ENCODE measurements around the gene ARL1. TPM values are rescaled to one million over a fixed set of nuclear protein-coding genes. Genes with fewer than 3 reads are reported as not detected.
"Not testable (repeated sequence)": the region's sequence is repeated elsewhere in the genome, so short reads cannot be mapped to it uniquely, and the experiment has no call there.

The ARL1 gene
- 68.5 TPM for total RNA-seq

DNA sequence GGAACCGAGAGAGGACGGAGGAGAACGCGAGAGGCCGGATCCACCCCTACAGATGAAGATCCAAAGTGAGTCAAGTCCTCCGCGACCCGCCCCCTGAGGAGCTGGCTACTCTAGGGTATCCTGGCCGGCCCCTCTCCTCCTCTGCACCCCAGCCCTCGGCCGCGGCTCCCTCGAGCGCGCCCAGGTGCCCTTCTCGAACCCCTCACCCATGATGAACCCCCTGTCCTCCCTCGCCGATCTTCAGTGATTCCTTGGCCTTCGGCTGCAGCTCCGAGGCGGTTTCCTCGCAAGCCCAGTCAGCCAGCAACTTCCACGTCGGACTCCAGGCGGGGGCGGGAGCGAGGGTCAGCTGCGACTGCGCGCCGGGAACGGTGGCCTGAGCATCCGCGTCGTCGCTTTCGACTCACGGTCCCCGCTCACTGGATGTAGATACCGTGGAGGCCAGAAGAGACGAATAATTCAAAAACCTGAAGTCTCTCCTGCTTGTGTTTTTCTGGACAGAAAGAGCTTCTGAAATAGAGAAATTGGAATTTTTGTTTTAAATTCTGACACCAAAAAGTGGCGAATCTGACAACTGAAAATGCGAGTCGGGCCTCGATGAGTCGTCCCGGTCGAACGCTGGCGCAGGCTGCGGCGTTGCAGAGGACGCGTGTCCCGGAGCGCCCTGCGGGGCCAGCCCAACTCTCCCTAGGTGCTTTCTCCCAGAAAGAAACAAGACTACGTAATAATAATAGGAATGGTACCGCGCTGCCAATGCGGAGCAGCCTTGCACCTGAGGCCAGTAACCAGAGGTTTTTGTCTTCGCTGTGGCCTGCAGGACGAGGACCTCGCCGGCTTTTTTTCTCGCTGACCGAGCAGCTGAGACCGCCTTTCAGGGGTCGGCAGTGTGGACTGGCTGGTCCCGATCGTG, at the start of gene ARL1:
Gene ARL1, minus strand, starts transcription at position 337 of the 910 bp plus-strand sequence. Its CDS starts 127 bp downstream, at position 210.
- DNase-seq = peak; percentile 84

GRCh38 chr12:101455685-101456084, 48.1 kb upstream of the ARL1 start:
- DNase-seq = no peak

GRCh38 chr12:101441461-101442224, 34.1 kb upstream of the ARL1 start:
- DNase-seq = no peak

- DNase-seq = no peak
These were observed 31.7 kb upstream of the ARL1 start for GRCh38 chr12:101439236-101439635.

DNA sequence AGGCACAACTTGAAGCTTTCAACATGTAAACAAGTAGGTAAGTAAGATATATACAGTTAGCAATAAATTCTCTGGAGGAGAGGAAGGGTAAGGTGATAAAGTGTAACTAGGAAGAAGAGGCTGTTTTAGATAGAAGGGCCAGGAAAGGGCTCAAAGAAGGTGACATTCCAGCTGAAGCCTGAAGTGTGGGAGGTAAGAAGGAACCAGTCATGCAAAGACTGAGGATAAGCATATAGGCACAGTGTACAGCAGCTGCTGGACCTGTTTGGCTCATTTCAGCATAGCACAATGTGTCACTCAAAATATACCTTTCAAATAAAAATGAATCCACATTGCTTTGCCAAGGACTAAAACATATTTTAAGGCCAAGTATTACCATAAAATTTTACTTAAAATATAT, 28.6 kb upstream of the ARL1 start:
- DNase-seq = no peak

GRCh38 chr12:101430456-101430855, 22.9 kb upstream of the ARL1 start:
- DNase-seq = no peak

GRCh38 chr12:101424620-101425019, 17.0 kb upstream of the ARL1 start:
- no peak for DNase-seq

GRCh38 chr12:101422066-101422465, 14.5 kb upstream of the ARL1 start:
- DNase-seq = not testable (repeated sequence)

- DNase-seq = no peak
These were observed 7.7 kb upstream of the ARL1 start for GRCh38 chr12:101415228-101415627.

- peak; percentile 41 for DNase-seq
These were observed 7.1 kb upstream of the ARL1 start for GRCh38 chr12:101414533-101415119.

- DNase-seq = not testable (repeated sequence)
These were observed 2.6 kb upstream of the ARL1 start for GRCh38 chr12:101410169-101410568.

GRCh38 chr12:101407049-101407435, 530 bp downstream of the ARL1 start:
- DNase-seq = peak; percentile 23

DNA sequence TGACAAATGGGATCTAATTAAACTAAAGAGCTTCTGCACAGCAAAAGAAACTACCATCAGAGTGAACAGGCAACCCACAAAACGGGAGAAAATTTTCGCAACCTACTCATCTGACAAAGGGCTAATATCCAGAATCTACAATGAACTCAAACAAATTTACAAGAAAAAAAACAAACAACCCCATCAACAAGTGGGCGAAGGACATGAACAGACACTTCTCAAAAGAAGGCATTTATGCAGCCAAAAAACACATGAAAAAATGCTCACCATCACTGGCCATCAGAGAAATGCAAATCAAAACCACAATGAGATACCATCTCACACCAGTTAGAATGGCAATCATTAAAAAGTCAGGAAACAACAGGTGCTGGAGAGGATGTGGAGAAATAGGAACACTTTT, 16.4 kb downstream of the ARL1 start:
- DNase-seq = not testable (repeated sequence)

GRCh38 chr12:101379149-101379548, 28.4 kb downstream of the ARL1 start:
- DNase-seq = no peak

- DNase-seq = no peak
These were observed 32.0 kb downstream of the ARL1 start for GRCh38 chr12:101375573-101375972.

- DNase-seq = no peak
These were observed 35.1 kb downstream of the ARL1 start for GRCh38 chr12:101372431-101372830.

DNA sequence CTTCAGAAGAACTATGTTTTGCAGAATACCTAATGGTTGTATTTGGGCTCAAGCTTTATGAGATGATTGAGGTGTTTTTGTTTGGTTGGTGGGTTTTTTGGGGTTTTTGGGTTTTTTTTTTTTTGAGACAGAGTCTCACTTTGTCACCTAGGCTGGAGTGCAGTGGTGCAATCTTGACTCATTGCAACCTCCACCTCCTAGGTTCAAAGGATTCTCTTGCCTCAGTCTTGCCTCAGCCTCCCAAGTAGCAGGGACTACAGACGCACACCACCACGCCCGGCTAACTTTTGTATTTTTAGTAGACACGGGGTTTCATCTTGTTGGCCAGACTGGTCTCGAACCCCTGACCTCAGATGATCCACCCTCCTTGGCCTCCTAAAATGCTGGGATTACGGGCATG, 39.6 kb downstream of the ARL1 start:
- DNase-seq = no peak

- DNase-seq = no peak
These were observed 46.1 kb downstream of the ARL1 start for GRCh38 chr12:101361455-101361854.

GRCh38 chr12:101356794-101357193, 50.8 kb downstream of the ARL1 start:
- no peak for DNase-seq

DNA sequence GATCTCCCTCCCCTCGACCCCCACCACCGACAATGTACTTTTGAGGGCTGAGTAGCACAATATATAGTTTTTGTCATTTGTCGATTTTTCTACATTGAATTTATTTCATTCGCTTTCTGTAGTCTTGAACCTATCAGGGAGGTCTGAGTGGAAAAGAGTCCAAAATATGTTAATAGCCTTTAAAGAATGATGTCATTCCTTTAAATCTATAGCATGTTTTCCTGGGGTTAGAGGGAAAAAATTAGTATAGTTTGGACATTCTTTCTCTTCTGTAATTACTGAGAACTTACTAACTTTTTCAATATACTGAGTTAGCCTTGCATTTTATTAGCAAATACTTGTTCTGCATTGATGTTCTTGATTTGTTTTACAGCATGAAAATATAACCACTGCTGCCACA, 55.9 kb downstream of the ARL1 start:
- DNase-seq = no peak

- DNase-seq = no peak
These were observed 63.7 kb downstream of the ARL1 start for GRCh38 chr12:101343893-101344292.
